ENCODE measurements around the gene BMPR1B.
A peak's percentile ranks its signal among the peaks of the same experiment; 100 is the strongest.
"Not testable (repeated sequence)": the region's sequence is repeated elsewhere in the genome, so short reads cannot be mapped to it uniquely, and the experiment has no call there.

BMPR1B gene

DNA sequence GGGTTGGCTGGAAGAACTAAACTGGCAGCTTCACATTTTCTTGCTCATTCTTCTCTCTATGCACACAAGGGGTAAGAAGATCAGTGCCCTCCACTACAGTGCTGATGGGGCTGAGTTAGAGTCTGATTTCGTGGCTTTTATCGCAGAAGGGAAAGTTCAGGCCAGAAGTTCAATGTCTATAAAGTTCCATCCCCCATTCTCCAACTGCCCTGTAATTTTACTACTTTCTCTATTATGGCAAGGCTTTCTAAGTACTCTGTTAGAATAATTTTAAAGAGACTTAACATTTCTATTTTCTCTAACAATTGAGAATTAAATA lies 293.9 kb downstream of the BMPR1B start:
- Mint-ChIP-seq H3K27ac (no peak overlapping the region), H3K36me3 (no peaks in the 10 kb centered on the region), H3K27me3 (peaks cover 4% of the 10 kb centered on the region), H3K4me3 (no peak overlapping the region), H3K4me1 (no peaks in the 10 kb centered on the region), H3K9me3 (no peaks in the 10 kb centered on the region)
- no peak for DNase-seq
- CTCF ChIA-PET: interaction anchor here (0.6 kb wide), 1 partner anchor 314 kb away, joined by 3 read pairs; no protein-coding TSS in a partner anchor

- DNase-seq: no peak
- H3K27me3 Mint-ChIP-seq: no peaks in the 10 kb centered on the region
- no peaks in the 10 kb centered on the region for H3K9me3 Mint-ChIP-seq
- CTCF ChIA-PET: no interaction called here
- H3K36me3 Mint-ChIP-seq: no peaks in the 10 kb centered on the region
- no peak overlapping the region for H3K27ac Mint-ChIP-seq
- H3K4me3 Mint-ChIP-seq: no peak overlapping the region
- no peaks in the 10 kb centered on the region for H3K4me1 Mint-ChIP-seq
Measured at GRCh38 chr4:95058991-95059390, 301.2 kb downstream of the BMPR1B start.

- CTCF ChIA-PET: no interaction called here
- Mint-ChIP-seq H3K27me3 (no peaks in the 10 kb centered on the region), H3K27ac (no peak overlapping the region), H3K36me3 (no peaks in the 10 kb centered on the region), H3K4me1 (no peaks in the 10 kb centered on the region), H3K4me3 (no peak overlapping the region), H3K9me3 (no peaks in the 10 kb centered on the region)
- DNase-seq: no peak
Measured at GRCh38 chr4:95059663-95060062, 301.9 kb downstream of the BMPR1B start.

GRCh38 chr4:95061220-95061619 lies 303.5 kb downstream of the BMPR1B start:
- CTCF ChIA-PET: no interaction called here
- Mint-ChIP-seq H3K27me3 (no peaks in the 10 kb centered on the region), H3K27ac (no peak overlapping the region), H3K9me3 (no peaks in the 10 kb centered on the region), H3K4me3 (no peak overlapping the region), H3K36me3 (no peaks in the 10 kb centered on the region), H3K4me1 (no peaks in the 10 kb centered on the region)
- no peak for DNase-seq

DNA sequence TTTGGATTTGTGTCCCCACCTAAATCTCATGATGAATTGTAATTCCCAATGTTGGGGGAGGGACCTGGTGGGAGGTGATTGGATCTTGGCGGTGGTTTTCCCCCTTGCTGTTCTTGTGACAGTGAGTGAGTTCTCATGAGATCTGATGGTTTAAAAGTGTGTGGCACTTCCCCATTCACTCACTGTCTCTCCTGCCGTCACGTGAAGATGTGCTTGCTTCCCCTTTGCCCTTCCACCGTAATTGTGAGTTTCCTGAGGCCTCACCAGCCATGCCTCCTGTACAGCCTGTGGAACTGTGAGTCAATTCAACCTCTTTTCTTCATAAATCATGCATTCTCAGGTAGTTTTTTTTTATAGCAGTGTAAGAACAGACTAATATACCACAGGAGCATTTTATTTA lies 304.0 kb downstream of the BMPR1B start:
- H3K4me1 Mint-ChIP-seq, H3K27ac Mint-ChIP-seq, DNase-seq, CTCF ChIA-PET, H3K9me3 Mint-ChIP-seq, H3K4me3 Mint-ChIP-seq, H3K36me3 Mint-ChIP-seq, H3K27me3 Mint-ChIP-seq: not testable (repeated sequence)

DNA sequence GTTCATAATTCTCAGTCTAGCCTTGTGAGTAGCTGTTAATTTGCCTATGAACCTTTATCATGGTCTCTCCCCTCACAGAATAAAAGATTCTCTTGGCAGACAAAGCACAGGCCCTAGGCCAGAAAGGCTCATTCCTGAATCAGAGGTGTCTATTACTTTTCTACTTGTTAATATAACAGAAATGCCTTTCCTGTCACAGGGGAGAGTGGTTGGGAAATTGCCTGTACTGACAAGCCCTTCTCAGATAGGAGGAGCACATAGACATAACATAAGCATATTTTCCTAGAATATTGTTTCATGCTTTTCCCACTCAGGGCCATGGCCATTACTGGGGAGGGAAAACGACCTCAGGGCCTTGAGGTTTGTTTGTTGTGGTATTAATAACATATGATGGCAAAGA lies 308.3 kb downstream of the BMPR1B start:
- H3K27me3 Mint-ChIP-seq: no peaks in the 10 kb centered on the region
- no peak overlapping the region for H3K27ac Mint-ChIP-seq
- no peaks in the 10 kb centered on the region for H3K4me1 Mint-ChIP-seq
- CTCF ChIA-PET: no interaction called here
- no peaks in the 10 kb centered on the region for H3K9me3 Mint-ChIP-seq
- DNase-seq: no peak
- no peak overlapping the region for H3K4me3 Mint-ChIP-seq
- H3K36me3 Mint-ChIP-seq: no peaks in the 10 kb centered on the region

- Mint-ChIP-seq H3K27me3 (no peaks in the 10 kb centered on the region), H3K36me3 (no peaks in the 10 kb centered on the region), H3K4me3 (no peak overlapping the region), H3K27ac (no peak overlapping the region), H3K4me1 (no peaks in the 10 kb centered on the region), H3K9me3 (no peaks in the 10 kb centered on the region)
- DNase-seq: no peak
- CTCF ChIA-PET: no interaction called here
Measured at GRCh38 chr4:95068401-95068800, 310.6 kb downstream of the BMPR1B start.

- Mint-ChIP-seq H3K27ac (no peak overlapping the region), H3K4me1 (no peaks in the 10 kb centered on the region), H3K36me3 (no peaks in the 10 kb centered on the region), H3K27me3 (no peaks in the 10 kb centered on the region), H3K9me3 (no peaks in the 10 kb centered on the region), H3K4me3 (no peak overlapping the region)
- CTCF ChIA-PET: no interaction called here
- no peak for DNase-seq
Measured at GRCh38 chr4:95068818-95069478, 311.2 kb downstream of the BMPR1B start.

DNA sequence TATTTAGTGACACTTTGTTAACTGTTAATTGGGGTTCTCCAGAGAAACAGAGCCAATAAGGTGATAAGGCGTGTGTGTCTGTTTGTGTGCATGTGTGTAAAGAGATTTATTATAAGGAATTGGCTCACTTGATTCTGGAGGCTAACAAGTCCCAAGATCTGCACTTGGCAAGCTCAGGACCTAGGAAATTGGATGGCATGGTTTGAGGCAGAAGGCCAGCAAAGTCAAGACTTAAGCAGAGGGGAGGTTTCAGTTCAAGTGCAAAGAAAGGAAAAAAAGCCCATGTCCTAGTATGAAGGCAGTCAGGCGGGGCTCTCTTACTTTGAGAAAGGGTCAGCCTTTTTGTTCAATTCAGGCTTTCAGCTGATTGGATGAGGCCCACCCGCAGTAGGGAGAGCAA lies 314.1 kb downstream of the BMPR1B start:
- no peak overlapping the region for H3K27ac Mint-ChIP-seq
- H3K9me3 Mint-ChIP-seq: no peaks in the 10 kb centered on the region
- CTCF ChIA-PET: no interaction called here
- no peaks in the 10 kb centered on the region for H3K4me1 Mint-ChIP-seq
- DNase-seq: no peak
- no peaks in the 10 kb centered on the region for H3K27me3 Mint-ChIP-seq
- no peak overlapping the region for H3K4me3 Mint-ChIP-seq
- H3K36me3 Mint-ChIP-seq: no peaks in the 10 kb centered on the region

- Mint-ChIP-seq H3K4me3 (no peak overlapping the region), H3K27me3 (no peaks in the 10 kb centered on the region), H3K27ac (no peak overlapping the region), H3K4me1 (no peaks in the 10 kb centered on the region), H3K36me3 (no peaks in the 10 kb centered on the region), H3K9me3 (no peaks in the 10 kb centered on the region)
- CTCF ChIA-PET: no interaction called here
- no peak for DNase-seq
Measured at GRCh38 chr4:95073646-95074045, 315.9 kb downstream of the BMPR1B start.

DNA sequence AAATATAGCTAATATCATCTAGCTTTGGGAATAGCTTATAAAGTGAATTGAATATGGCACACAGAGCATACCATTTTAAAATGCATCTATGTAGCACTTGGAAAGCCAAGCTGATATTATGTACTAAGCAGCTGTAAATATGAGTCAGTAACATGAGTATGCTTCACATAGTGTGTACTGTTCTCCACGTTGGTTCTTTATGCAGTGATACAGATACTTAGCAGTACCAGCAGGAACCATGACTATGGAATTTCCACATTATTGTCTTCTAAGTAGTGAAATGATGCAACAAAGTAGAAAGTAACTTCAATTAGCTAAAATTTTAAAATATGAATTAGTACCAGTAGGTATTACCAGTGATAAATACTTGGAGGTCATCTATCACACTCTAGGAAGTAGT lies 320.1 kb downstream of the BMPR1B start:
- Mint-ChIP-seq H3K27ac (no peak overlapping the region), H3K4me1 (no peaks in the 10 kb centered on the region), H3K27me3 (no peaks in the 10 kb centered on the region), H3K36me3 (no peaks in the 10 kb centered on the region), H3K9me3 (no peaks in the 10 kb centered on the region), H3K4me3 (no peak overlapping the region)
- CTCF ChIA-PET: no interaction called here
- DNase-seq: no peak

GRCh38 chr4:95080969-95081368 lies 323.2 kb downstream of the BMPR1B start:
- Mint-ChIP-seq H3K36me3 (no peaks in the 10 kb centered on the region), H3K4me1 (peaks cover 15% of the 10 kb centered on the region), H3K27me3 (no peaks in the 10 kb centered on the region), H3K9me3 (no peaks in the 10 kb centered on the region), H3K27ac (no peak overlapping the region), H3K4me3 (no peak overlapping the region)
- no peak for DNase-seq
- CTCF ChIA-PET: no interaction called here

DNA sequence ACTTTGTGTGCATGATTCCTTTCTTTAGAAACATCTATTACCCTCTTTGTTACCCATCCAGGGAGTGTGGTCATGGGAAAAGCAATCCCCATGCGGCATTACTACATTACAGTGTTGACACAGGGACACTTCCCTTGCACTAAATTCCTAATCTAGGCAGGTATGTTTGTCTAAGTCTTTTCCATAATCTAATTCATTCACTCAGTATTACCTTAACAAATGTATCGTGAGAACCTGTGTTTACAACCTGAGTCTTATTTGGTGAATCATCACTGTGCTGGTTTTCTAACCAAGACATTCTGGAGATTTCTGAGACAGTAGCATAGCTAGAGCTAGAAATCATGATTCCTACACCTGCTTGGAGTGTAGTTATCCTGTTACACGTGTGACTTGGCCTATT lies 326.8 kb downstream of the BMPR1B start:
- CTCF ChIA-PET: no interaction called here

DNA sequence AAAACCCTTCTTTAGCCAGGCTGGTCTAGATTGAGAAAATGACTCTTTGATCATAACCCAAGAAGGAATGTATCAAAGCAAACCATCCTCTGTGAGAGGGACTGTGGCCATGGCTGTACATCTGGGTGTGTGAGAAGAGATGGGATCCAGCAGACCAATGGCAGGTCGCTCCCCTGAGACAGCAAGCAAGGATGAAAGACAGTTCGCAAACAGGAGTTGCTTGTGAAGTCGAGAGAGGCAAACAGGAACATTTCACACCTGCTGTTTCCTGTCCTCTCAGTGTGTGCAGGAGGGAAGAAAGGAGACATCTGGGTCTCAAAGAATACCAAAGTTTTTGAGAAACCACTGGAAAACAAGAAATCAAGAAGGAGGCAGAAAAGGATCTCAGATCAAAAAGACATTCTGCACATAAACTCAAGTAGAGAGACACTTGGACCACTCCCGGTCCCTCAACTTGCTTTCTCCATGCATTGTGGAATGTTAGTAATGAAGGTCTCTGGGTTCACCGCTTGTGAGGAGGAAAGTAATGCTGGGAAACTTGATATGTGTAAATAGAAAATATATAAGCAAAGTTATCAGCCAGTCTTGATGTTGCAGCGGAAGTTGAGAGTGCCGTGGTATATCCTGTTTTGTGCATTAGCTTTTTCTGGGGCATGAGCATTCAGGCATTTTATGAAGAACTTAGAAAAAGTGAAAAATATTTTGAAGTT lies 327.5 kb downstream of the BMPR1B start:
- Mint-ChIP-seq H3K27ac (peak overlapping the region; percentile 34), H3K27me3 (no peaks in the 10 kb centered on the region), H3K4me1 (peaks cover 15% of the 10 kb centered on the region), H3K4me3 (no peak overlapping the region), H3K9me3 (no peaks in the 10 kb centered on the region), H3K36me3 (no peaks in the 10 kb centered on the region)
- peak; percentile 20 for DNase-seq
- CTCF ChIA-PET: no interaction called here

More for the DNA sequence above, 326.8 kb downstream of the BMPR1B start:
- Mint-ChIP-seq H3K27ac (no peak overlapping the region), H3K9me3 (no peaks in the 10 kb centered on the region), H3K27me3 (no peaks in the 10 kb centered on the region), H3K4me1 (peaks cover 15% of the 10 kb centered on the region), H3K4me3 (no peak overlapping the region), H3K36me3 (no peaks in the 10 kb centered on the region)
- DNase-seq: no peak

GRCh38 chr4:95086551-95086950 lies 328.8 kb downstream of the BMPR1B start:
- DNase-seq: no peak
- Mint-ChIP-seq H3K27me3 (no peaks in the 10 kb centered on the region), H3K36me3 (no peaks in the 10 kb centered on the region), H3K27ac (no peak overlapping the region), H3K4me3 (no peak overlapping the region), H3K4me1 (peaks cover 15% of the 10 kb centered on the region), H3K9me3 (no peaks in the 10 kb centered on the region)
- CTCF ChIA-PET: no interaction called here
